ENCODE data around the gene TAT. TPM values are rescaled to one million over a fixed set of nuclear protein-coding genes. Genes with fewer than 3 reads are reported as not detected.
"Not testable (repeated sequence)": the region's sequence is repeated elsewhere in the genome, so short reads cannot be mapped to it uniquely, and the experiment has no call there.

TAT gene
- total RNA-seq, 1 donor from 2014 or later = not detected

DNA sequence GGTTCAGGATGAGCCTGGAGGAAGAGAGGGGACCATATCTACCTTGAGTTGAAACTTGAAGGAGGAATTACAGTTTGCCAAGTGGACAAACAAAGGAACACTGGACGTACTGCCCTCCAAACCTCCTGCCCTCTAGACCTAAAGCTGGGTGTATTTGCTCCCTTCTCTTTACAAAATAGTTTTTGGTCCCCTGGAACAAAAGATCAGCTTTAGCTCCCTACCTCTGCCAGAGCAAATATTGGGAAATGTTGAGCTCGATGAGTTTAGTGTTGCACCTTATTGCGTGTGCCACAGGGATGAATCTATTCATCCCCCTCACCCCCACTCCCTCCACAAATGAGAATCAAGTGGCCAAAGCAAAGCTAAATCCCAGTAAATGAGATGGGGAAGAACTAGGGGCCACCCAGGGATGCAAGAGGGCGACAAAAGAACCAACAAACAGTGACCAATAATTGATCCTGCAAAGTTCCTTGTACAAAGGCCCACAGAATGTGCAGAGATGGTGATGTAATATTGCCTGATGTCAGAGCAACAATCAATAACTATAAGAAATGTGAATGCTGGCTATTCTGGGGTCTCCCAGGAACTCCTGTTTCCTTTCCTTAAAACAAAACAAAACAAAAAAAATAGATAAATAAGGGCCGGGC, 17.2 kb upstream of the TAT start:
- Mint-ChIP-seq H3K9me3 (no peaks in the 10 kb centered on the region), H3K4me3 (no peak overlapping the region), H3K4me1 (no peaks in the 10 kb centered on the region), H3K27me3 (peaks cover 16% of the 10 kb centered on the region), H3K36me3 (ENCODE audit: low read depth) (no peaks in the 10 kb centered on the region), H3K27ac (no peak overlapping the region)
- intact Hi-C loops (cut with micrococcal nuclease) = no loop called here
- DNase-seq = no peak

GRCh38 chr16:71593048-71593999, 16.4 kb upstream of the TAT start:
- intact Hi-C loops (cut with micrococcal nuclease) = no loop called here
- H3K9me3 Mint-ChIP-seq = no peaks in the 10 kb centered on the region
- no peaks in the 10 kb centered on the region for H3K36me3 Mint-ChIP-seq (ENCODE audit: low read depth)
- peaks cover 12% of the 10 kb centered on the region for H3K27me3 Mint-ChIP-seq
- no peaks in the 10 kb centered on the region for H3K4me1 Mint-ChIP-seq
- H3K27ac Mint-ChIP-seq = no peak overlapping the region
- no peak for DNase-seq
- H3K4me3 Mint-ChIP-seq = no peak overlapping the region

- no peaks in the 10 kb centered on the region for H3K4me1 Mint-ChIP-seq
- intact Hi-C loops (cut with micrococcal nuclease) = no loop called here
- H3K27me3 Mint-ChIP-seq = peaks cover 7% of the 10 kb centered on the region
- no peaks in the 10 kb centered on the region for H3K9me3 Mint-ChIP-seq
- H3K36me3 Mint-ChIP-seq (ENCODE audit: low read depth) = no peaks in the 10 kb centered on the region
- DNase-seq = no peak
- H3K27ac Mint-ChIP-seq = no peak overlapping the region
- no peak overlapping the region for H3K4me3 Mint-ChIP-seq
Observed at GRCh38 chr16:71591917-71592316, 15.0 kb upstream of the TAT start.

DNA sequence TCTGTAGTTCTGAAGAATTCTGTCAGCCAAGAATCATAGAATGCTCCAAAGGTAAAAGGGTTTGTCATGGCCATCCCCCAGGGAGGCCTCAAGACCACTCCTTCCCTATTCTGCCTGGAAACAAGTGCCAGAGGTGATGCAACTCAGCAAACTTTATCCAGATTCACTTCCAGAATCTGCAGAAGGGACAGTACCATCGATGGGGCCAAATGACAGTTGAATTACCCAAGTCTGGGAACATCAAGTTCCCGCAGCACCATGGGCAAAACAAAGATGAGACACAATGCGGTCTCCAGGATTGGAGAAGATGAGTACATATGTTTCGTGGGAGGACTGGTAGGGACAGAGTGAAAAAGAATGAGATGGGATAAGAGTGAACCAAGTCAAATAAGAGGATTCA, 13.7 kb upstream of the TAT start:
- Mint-ChIP-seq H3K36me3 (ENCODE audit: low read depth) (no peaks in the 10 kb centered on the region), H3K9me3 (no peaks in the 10 kb centered on the region), H3K4me1 (no peaks in the 10 kb centered on the region), H3K27me3 (peaks cover 4% of the 10 kb centered on the region), H3K27ac (no peak overlapping the region), H3K4me3 (no peak overlapping the region)
- DNase-seq = no peak
- intact Hi-C loops (cut with micrococcal nuclease) = no loop called here

GRCh38 chr16:71590071-71590470, 13.2 kb upstream of the TAT start:
- H3K27ac Mint-ChIP-seq; H3K4me3 Mint-ChIP-seq; DNase-seq; H3K36me3 Mint-ChIP-seq (ENCODE audit: low read depth); H3K9me3 Mint-ChIP-seq; intact Hi-C loops (cut with micrococcal nuclease); H3K4me1 Mint-ChIP-seq; H3K27me3 Mint-ChIP-seq: not testable (repeated sequence)

GRCh38 chr16:71589334-71589733, 12.4 kb upstream of the TAT start:
- H3K4me3 Mint-ChIP-seq; H3K9me3 Mint-ChIP-seq; H3K27me3 Mint-ChIP-seq; DNase-seq; H3K27ac Mint-ChIP-seq; intact Hi-C loops (cut with micrococcal nuclease); H3K4me1 Mint-ChIP-seq; H3K36me3 Mint-ChIP-seq (ENCODE audit: low read depth): not testable (repeated sequence)

DNA sequence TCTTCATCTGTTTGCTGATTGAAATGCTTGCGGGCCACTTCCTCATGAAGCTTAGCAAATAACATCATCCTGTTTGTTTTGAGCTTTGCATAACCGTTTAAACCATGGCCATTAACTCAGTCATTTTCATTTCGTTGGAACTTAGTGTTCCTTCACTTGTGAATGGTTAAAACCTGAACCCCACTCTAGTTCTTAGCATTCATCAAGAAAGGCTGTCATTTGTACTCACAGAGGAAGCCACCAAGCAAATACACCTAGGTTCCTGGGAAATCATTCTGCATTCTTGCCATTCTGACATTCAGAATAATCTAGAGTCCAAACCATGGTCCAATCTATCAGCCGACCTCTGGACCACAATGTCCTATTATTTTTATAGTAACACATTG, 8.4 kb upstream of the TAT start:
- no peak overlapping the region for H3K27ac Mint-ChIP-seq
- DNase-seq = no peak
- H3K9me3 Mint-ChIP-seq = no peaks in the 10 kb centered on the region
- H3K36me3 Mint-ChIP-seq (ENCODE audit: low read depth) = no peaks in the 10 kb centered on the region
- peaks cover 11% of the 10 kb centered on the region for H3K27me3 Mint-ChIP-seq
- no peaks in the 10 kb centered on the region for H3K4me1 Mint-ChIP-seq
- H3K4me3 Mint-ChIP-seq = no peak overlapping the region
- intact Hi-C loops (cut with micrococcal nuclease) = no loop called here

- H3K9me3 Mint-ChIP-seq = no peaks in the 10 kb centered on the region
- intact Hi-C loops (cut with micrococcal nuclease) = no loop called here
- no peak overlapping the region for H3K27ac Mint-ChIP-seq
- H3K4me1 Mint-ChIP-seq = no peaks in the 10 kb centered on the region
- no peaks in the 10 kb centered on the region for H3K36me3 Mint-ChIP-seq (ENCODE audit: low read depth)
- peaks cover 11% of the 10 kb centered on the region for H3K27me3 Mint-ChIP-seq
- no peak overlapping the region for H3K4me3 Mint-ChIP-seq
- DNase-seq = no peak
Observed at GRCh38 chr16:71584543-71585317, 7.8 kb upstream of the TAT start.

- DNase-seq; intact Hi-C loops (cut with micrococcal nuclease); H3K4me3 Mint-ChIP-seq; H3K36me3 Mint-ChIP-seq (ENCODE audit: low read depth); H3K4me1 Mint-ChIP-seq; H3K27ac Mint-ChIP-seq; H3K9me3 Mint-ChIP-seq: not testable (repeated sequence)
- peaks cover 12% of the 10 kb centered on the region for H3K27me3 Mint-ChIP-seq
Observed at GRCh38 chr16:71582553-71582848, 5.6 kb upstream of the TAT start.

- Mint-ChIP-seq H3K9me3 (no peaks in the 10 kb centered on the region), H3K4me1 (no peaks in the 10 kb centered on the region), H3K4me3 (no peak overlapping the region), H3K27me3 (peaks cover 19% of the 10 kb centered on the region), H3K36me3 (ENCODE audit: low read depth) (no peaks in the 10 kb centered on the region), H3K27ac (no peak overlapping the region)
- DNase-seq = no peak
- intact Hi-C loops (cut with micrococcal nuclease) = no loop called here
Observed at GRCh38 chr16:71574702-71575101, 2.2 kb downstream of the TAT start.

- intact Hi-C loops (cut with micrococcal nuclease) = no loop called here
- Mint-ChIP-seq H3K36me3 (ENCODE audit: low read depth) (no peaks in the 10 kb centered on the region), H3K4me1 (no peaks in the 10 kb centered on the region), H3K9me3 (no peaks in the 10 kb centered on the region), H3K27me3 (peaks cover 21% of the 10 kb centered on the region), H3K27ac (no peak overlapping the region), H3K4me3 (no peak overlapping the region)
- no peak for DNase-seq
Observed at GRCh38 chr16:71573387-71574094, 3.4 kb downstream of the TAT start.

DNA sequence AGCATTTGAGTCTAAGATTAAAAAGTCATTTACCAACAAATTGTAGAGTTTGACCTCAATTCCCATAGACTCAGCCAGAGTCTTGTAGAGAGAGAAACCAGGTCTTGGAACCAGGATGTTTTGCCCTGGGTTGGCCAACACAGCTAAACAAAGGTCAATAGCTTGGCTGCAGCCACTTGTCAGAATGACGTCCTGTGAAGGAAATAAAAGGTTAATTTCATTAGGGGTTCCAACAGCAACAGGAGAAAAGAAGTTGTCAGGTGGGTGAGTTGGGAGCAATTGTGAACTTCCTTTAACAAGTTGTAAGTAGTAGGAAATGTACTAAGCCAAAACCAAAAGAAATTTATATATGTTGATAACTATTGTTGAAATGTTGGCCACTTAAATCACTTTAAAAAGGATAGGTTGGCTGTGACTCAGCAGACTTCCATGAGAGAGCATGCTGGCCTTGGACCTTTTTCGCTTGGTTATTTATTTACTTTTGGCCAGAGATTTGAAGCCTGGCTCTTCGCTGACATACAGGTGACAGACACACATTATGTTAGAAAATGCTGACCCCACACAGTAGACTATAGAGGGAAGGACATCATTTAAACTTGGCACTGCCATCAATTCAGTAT, 4.3 kb downstream of the TAT start:
- Mint-ChIP-seq H3K9me3 (no peaks in the 10 kb centered on the region), H3K36me3 (ENCODE audit: low read depth) (no peaks in the 10 kb centered on the region), H3K4me1 (no peaks in the 10 kb centered on the region), H3K27ac (no peak overlapping the region), H3K4me3 (no peak overlapping the region), H3K27me3 (peaks cover 21% of the 10 kb centered on the region)
- intact Hi-C loops (cut with micrococcal nuclease) = no loop called here
- no peak for DNase-seq

DNA sequence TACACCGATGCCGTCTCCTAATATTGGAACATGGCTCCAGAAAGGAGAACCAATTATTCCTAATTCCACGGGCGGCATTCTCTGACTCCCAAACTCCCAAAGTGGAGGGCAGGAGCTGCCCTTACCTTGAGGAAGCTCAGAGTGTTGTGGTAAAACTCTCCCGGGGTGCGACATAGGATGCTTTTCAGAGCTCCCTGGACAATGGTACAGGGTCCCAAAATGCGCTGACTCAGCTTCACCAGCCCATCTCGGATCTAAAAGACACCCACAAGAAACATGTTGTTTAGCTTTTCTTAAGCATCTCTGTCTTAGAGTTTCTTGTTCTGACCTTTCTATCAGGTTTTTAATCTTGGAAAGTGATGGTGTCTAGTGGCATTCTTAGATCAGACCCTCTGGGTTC, 6.7 kb downstream of the TAT start:
- Mint-ChIP-seq H3K27ac (no peak overlapping the region), H3K9me3 (no peaks in the 10 kb centered on the region), H3K4me1 (peaks cover 11% of the 10 kb centered on the region), H3K36me3 (ENCODE audit: low read depth) (no peaks in the 10 kb centered on the region), H3K27me3 (peaks cover 13% of the 10 kb centered on the region), H3K4me3 (no peak overlapping the region)
- DNase-seq = no peak
- intact Hi-C loops (cut with micrococcal nuclease) = no loop called here

Data from activated CD4-positive, alpha-beta T cell treated with anti-CD3 and anti-CD28 coated beads, Interleukin-2, amount 10 ng/mL, durations not matched to agents 24 days and 14 days (primary cell).